Coronary artery (tissue), 2 donors: ENCODE results near the gene CEPT1.

Experiments
- DNase-seq: peaks from one replicate; pipeline ENCODE4 v3.0.0-alpha.2; 2017; ENCODE audit warnings: low spot score
- H3K27ac ChIP-seq, 2 donors: fragments of 200-600 bp; sonication (generic); one replicate each; pipeline ENCODE4 v1.5.1; 2016 to 2019
- H3K4me3 ChIP-seq: fragments of 200-600 bp; sonication (generic); 2 replicates; pipeline ENCODE4 v1.5.1; 2016; ENCODE audit warnings: mild to moderate bottlenecking, moderate library complexity
- CTCF ChIP-seq: fragments of 200-600 bp; sonication (generic); IDR thresholded peaks from one replicate; pipeline ENCODE4 v1.5.1; 2019; ENCODE audit warnings: antibody characterized with exemption

The CEPT1 gene

GRCh38 chr1:111228748-111229126, 88.7 kb downstream of the CEPT1 start:
- Histone ChIP-seq H3K27ac (no peak overlapping the region), H3K4me3 (no peak overlapping the region)
- no peak for TF ChIP-seq CTCF
- no peak for DNase-seq

DNA sequence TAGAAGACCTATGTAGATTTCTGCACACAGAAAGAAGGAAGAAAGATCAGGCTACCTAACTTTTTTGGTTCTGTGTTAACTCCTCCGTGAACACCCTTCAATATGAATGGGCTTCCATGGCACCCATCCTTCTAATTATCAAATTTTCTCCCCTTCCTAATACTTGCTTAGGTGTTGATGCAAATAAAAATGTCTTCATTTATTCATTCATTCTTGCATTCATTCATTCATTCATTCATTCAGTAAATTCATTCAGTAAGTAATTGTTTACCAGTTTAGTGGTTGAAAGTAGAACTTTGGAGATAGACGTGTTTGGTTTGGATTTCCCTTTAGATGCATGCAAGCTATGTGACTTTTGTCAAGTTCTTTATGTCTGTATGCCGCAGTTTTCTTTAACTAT, 92.1 kb downstream of the CEPT1 start:
- DNase-seq = no peak
- no peak overlapping the region for H3K4me3 ChIP-seq
- no peak overlapping the region for H3K27ac ChIP-seq
- no peak for TF ChIP-seq CTCF

GRCh38 chr1:111234258-111234657, 94.2 kb downstream of the CEPT1 start:
- no peak for DNase-seq
- no peak overlapping the region for H3K4me3 ChIP-seq
- no peak overlapping the region for H3K27ac ChIP-seq
- no peak for TF ChIP-seq CTCF
